ENCODE data around the gene SPINDOC. TPM values are rescaled to one million over a fixed set of nuclear protein-coding genes. Genes with fewer than 3 reads are reported as not detected.

The SPINDOC gene, protein sequence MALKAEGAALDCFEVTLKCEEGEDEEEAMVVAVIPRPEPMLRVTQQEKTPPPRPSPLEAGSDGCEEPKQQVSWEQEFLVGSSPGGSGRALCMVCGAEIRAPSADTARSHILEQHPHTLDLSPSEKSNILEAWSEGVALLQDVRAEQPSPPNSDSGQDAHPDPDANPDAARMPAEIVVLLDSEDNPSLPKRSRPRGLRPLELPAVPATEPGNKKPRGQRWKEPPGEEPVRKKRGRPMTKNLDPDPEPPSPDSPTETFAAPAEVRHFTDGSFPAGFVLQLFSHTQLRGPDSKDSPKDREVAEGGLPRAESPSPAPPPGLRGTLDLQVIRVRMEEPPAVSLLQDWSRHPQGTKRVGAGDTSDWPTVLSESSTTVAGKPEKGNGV
- 3.0 TPM for total RNA-seq (2013)
- polyA plus RNA-seq (1 to 10 TPM in 1 of 3 donors, under 1 TPM in 2; 0.10 to 3.3 (median 0.20) TPM), polyA minus RNA-seq (1.9 and 4.9 TPM in 2 replicates), total RNA-seq (4.0 to 27.7 (median 8.1) reads per million in 11 experiments)

DNA sequence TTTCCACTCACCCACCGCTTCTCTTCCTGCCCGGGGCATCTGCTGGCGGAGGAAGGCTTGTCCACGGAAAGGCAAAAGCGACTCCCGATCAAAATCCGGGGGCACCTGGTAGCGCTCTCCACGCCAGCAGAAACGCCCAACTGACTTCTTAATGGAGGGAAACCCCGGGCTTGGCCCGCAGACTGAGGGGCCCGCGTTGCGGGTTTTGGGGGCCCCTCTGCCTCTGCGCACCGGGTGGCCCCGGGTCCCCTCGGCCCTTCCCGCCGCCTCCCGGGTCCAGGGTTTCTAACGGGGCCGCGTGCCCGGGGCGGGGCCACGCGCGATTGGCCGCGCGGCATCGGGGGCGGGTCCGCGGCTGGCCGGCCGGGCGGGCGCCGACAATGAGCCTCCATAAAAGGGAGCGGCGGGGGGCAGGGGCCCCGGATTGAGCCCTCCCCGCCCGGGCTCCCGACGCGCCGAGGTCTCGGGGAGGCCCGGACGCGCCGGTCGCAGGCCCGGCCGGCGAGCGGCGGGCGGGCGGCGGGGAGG is at the start of gene SPINDOC:
SPINDOC (plus strand) TSS at position 422 of the 528 bp plus-strand sequence. CDS start 231 bp downstream, outside the sequence.
- H3K4me2 ChIP-seq (replicated peaks; ENCODE audit: extremely low read depth, low read length, poor library complexity, severe bottlenecking) = peak within 1 kb of the TSS; percentile 85
- H3K27me3 Mint-ChIP-seq (ENCODE audit: low read depth in 3 of 3) = peaks cover 11 to 14% (median 12%) of the 10 kb centered on the region in 3 donors
- WGBS (ENCODE audit: insufficient coverage) = 0% methylated on average over 65 of the region's 65 CpGs

More for the DNA sequence above, at the start of gene SPINDOC:
- peaks cover 32% of the 10 kb centered on the region for H3K4me1 Mint-ChIP-seq
- peaks cover 8% of the 10 kb centered on the region for H4K20me1 ChIP-seq (ENCODE audit: insufficient read depth, low read length)
- H3K79me2 ChIP-seq (ENCODE audit: insufficient read depth, low read length) = peaks cover 33% of the 10 kb centered on the region
- peak within 1 kb of the TSS; percentile 80 to 87 for H3K4me3 Mint-ChIP-seq
- H3K36me3 Mint-ChIP-seq = peaks cover 10 to 13% of the 10 kb centered on the region in 2 donors
- H3K36me3 ChIP-seq (replicated peaks in 1 of 2; ENCODE audit: control insufficient read depth in 1 of 2, insufficient read depth in 2 of 2, low read length in 2 of 2) = peaks cover 0 to 6% of the 10 kb centered on the region in 2 donors
- H3K9me3 Mint-ChIP-seq = no peaks in the 10 kb centered on the region
- peak within 1 kb of the TSS; percentile 61 to 85 (median 77) for H3K4me3 ChIP-seq (replicated peaks in 1 of 3; ENCODE audit: low read depth in 2 of 3, low read length in 3 of 3)
- DNase-seq = peak; percentile 24 to 37 (median 36)
- peak within 1 kb of the TSS; percentile 93 for H2AFZ ChIP-seq (ENCODE audit: insufficient read depth, low read depth, low read length, poor library complexity, severe bottlenecking)
- peak within 1 kb of the TSS in 1 of 7 donors; percentile 54 for H3K27ac Mint-ChIP-seq
- peak within 1 kb of the TSS; percentile 71 for H3K9ac ChIP-seq (ENCODE audit: insufficient read depth, low read length, poor library complexity, severe bottlenecking)
- H3K27me3 ChIP-seq (ENCODE audit: control insufficient read depth in 2 of 2, insufficient read depth in 2 of 2, low read length in 2 of 2) = peaks cover 0 to 7% of the 10 kb centered on the region in 2 donors
- intact Hi-C loops (cut with micrococcal nuclease) = no loop called here
- H3K27ac ChIP-seq (ENCODE audit: low read depth in 1 of 2, low read length in 2 of 2) = peak within 1 kb of the TSS in 1 of 2 donors; percentile 36
- peaks cover 25 to 28% of the 10 kb centered on the region in 2 donors for H3K4me1 ChIP-seq (ENCODE audit: control insufficient read depth in 1 of 2, insufficient read depth in 2 of 2, low read length in 2 of 2)
- no peaks in the 10 kb centered on the region for H3K9me3 ChIP-seq (replicated peaks in 1 of 2; ENCODE audit: control insufficient read depth in 1 of 2, insufficient read depth in 1 of 2, low read length in 2 of 2)
- TF ChIP-seq, protein P1, sequence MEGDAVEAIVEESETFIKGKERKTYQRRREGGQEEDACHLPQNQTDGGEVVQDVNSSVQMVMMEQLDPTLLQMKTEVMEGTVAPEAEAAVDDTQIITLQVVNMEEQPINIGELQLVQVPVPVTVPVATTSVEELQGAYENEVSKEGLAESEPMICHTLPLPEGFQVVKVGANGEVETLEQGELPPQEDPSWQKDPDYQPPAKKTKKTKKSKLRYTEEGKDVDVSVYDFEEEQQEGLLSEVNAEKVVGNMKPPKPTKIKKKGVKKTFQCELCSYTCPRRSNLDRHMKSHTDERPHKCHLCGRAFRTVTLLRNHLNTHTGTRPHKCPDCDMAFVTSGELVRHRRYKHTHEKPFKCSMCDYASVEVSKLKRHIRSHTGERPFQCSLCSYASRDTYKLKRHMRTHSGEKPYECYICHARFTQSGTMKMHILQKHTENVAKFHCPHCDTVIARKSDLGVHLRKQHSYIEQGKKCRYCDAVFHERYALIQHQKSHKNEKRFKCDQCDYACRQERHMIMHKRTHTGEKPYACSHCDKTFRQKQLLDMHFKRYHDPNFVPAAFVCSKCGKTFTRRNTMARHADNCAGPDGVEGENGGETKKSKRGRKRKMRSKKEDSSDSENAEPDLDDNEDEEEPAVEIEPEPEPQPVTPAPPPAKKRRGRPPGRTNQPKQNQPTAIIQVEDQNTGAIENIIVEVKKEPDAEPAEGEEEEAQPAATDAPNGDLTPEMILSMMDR (IDR thresholded peaks at IDR 0.05) = no peak
